Measurements from ENCODE around the gene THUMPD3. TPM values are rescaled to one million over a fixed set of nuclear protein-coding genes. Genes with fewer than 3 reads are reported as not detected.

The THUMPD3 gene
- total and polyA plus RNA-seq, 2 of the 4 experiments (the other 2 are of a cell fraction) = 28.2 to 43.9 TPM

DNA sequence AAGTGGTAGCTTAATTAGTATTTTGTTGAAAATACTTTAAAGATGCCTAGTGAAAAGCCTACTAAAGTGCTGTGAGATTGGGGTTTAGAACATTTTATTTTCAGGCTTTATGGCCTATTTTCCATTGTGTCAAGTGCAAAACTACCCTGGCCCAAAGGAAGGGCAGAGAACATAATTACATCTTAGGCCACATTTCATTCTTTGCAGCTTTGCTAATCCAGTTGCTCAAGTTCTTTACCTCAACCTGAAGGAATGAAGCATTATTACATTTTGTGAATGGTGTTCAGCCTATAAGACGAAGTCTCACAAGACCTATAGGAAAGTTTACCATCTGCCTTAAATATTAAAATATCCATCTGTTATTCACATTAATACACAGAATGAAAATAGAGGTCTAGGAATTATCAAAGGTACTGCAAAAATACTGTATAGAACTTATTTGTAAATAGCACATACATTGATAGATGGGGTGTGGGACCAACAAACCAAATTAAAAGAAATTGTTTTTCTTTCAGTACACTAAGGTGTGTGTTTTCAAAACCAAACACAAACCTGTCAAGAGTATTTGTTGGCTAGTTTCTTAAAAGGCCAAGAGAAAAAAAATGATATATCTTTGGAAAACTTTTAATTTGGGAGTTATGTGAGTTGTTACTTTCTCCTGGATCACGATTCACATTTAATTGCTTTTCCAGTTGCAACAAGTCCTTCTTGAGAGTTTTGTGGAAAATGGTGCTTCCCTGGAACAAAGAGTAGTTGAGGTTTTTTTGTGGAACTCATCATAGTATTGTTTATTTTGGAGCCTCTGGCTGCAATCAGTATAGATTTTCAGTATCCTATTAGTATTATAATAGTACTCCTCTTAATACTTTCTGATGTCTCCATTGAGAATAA is 22.6 kb downstream of the THUMPD3 start (continued):
- no peak for TF ChIP-seq NFE2L2 (IDR thresholded peaks at IDR 0.05; ENCODE audit: low read depth, low read length)

DNA sequence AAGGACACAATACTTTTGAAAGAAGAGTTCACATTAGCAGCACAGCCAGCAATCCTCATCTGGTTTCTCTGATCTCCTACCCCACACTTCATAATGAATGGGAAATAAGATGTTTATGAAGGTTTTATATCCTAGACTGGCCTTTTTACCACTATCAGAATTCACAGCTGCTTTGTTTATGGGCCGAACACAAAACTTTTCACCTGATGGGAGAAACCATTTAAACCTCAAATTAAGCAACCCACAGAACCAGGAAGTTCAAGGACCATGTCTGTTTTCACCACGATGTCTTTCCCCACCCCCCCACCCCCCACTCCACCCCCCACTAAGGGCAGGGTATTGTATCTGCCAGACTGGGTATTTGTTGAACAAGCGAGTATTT is 23.2 kb downstream of the THUMPD3 start:
- Histone ChIP-seq H4K20me1 (ENCODE audit: insufficient read depth, low read length) (peaks cover 46% of the 10 kb centered on the region), H2BK120ac (ENCODE audit: low read depth, low read length) (no peak overlapping the region), H3K4ac (ENCODE audit: low read depth, low read length) (no peak overlapping the region), H2BK5ac (ENCODE audit: low read depth, low read length, poor library complexity, severe bottlenecking) (no peak overlapping the region), H2AFZ (replicated peaks; ENCODE audit: low read length, poor library complexity) (no peak overlapping the region), H3K36me3 (ENCODE audit: control insufficient read depth, insufficient read depth, low read length) (peaks cover 52% of the 10 kb centered on the region), H3K9me3 (ENCODE audit: control insufficient read depth, insufficient read depth, low read length) (no peaks in the 10 kb centered on the region), H3K4me3 (ENCODE audit: insufficient read depth, low read depth, low read length) (no peak overlapping the region), H3K4me2 (ENCODE audit: low read depth, low read length) (no peak overlapping the region), H3K9me1 (ENCODE audit: insufficient read depth, low read length) (peaks cover 4% of the 10 kb centered on the region; the same call in 1 of the 2 replicates), H2BK15ac (ENCODE audit: low read depth, low read length) (no peak overlapping the region), H3K9ac (ENCODE audit: low read depth, low read length) (no peak overlapping the region), H4K5ac (ENCODE audit: low read depth, low read length) (no peak overlapping the region), H3K18ac (ENCODE audit: low read depth, low read length) (no peak overlapping the region), H3K27ac (ENCODE audit: insufficient read depth, low read length) (no peak overlapping the region), H3K23ac (ENCODE audit: low read depth, low read length) (no peak overlapping the region), H3K79me1 (ENCODE audit: low read depth in 1 of 2, low read length in 2 of 2) (peaks cover 22 to 60% of the 10 kb centered on the region in 2 experiments), H2BK20ac (ENCODE audit: low read depth, low read length) (no peak overlapping the region), H2AK5ac (ENCODE audit: low read depth, low read length) (no peak overlapping the region), H3K14ac (replicated peaks; ENCODE audit: low read depth, low read length) (no peak overlapping the region), H3K4me1 (ENCODE audit: control insufficient read depth, insufficient read depth, low read length) (peaks cover 6% of the 10 kb centered on the region), H3K27me3 (ENCODE audit: control insufficient read depth, insufficient read depth, low read length) (no peaks in the 10 kb centered on the region), H4K91ac (ENCODE audit: insufficient read depth, low read depth, low read length) (no peak overlapping the region), H3K56ac (ENCODE audit: extremely low read depth, insufficient read depth, low read length) (no peak overlapping the region), H4K8ac (ENCODE audit: low read depth in 2 of 2, low read length in 2 of 2) (no peak overlapping the region), H2AK9ac (replicated peaks; ENCODE audit: low read depth, low read length, poor library complexity) (no peak overlapping the region)
- ChIA-PET POLR2A (ENCODE audit: unreplicated experiment) (no interaction called here), CTCF (no interaction called here)
- intact Hi-C loops (cut with micrococcal nuclease) = no loop called here
- in situ Hi-C loops (cut with MboI; ENCODE audit: low sequenced_read_pairs) = no loop called here
- DNase-seq (no peak), ATAC-seq (ENCODE audit: low read depth) (no peak)
- no CpG with 5 or more reads among the region's 3 CpGs for WGBS, 2 experiments (ENCODE audit: extremely low coverage in 2 of 2, insufficient read length in 1 of 2)
- dilution Hi-C loops (cut with HindIII; ENCODE audit: low sequenced_read_pairs, unreplicated experiment) = no loop called here
- BruUV-seq (replicated peaks) = no TSS peak
- TF ChIP-seq BHLHE40 (IDR thresholded peaks at IDR 0.05; ENCODE audit: low read depth, low read length) = no peak
- no peak for TF ChIP-seq RFX5 (IDR thresholded peaks at IDR 0.05; ENCODE audit: low read depth, low read length)
- no peak for TF ChIP-seq RCOR1 (IDR thresholded peaks at IDR 0.05; ENCODE audit: insufficient replicate concordance, low read length)
- TF ChIP-seq, protein P1, sequence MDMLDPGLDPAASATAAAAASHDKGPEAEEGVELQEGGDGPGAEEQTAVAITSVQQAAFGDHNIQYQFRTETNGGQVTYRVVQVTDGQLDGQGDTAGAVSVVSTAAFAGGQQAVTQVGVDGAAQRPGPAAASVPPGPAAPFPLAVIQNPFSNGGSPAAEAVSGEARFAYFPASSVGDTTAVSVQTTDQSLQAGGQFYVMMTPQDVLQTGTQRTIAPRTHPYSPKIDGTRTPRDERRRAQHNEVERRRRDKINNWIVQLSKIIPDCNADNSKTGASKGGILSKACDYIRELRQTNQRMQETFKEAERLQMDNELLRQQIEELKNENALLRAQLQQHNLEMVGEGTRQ (IDR thresholded peaks at IDR 0.05; ENCODE audit: low read depth, low read length) = no peak
- TF ChIP-seq MAFK (IDR thresholded peaks at IDR 0.05; ENCODE audit: low read depth, low read length) = no peak
- no peak for TF ChIP-seq NFE2L2 (IDR thresholded peaks at IDR 0.05; ENCODE audit: low read depth, low read length)
- TF ChIP-seq RAD21 (IDR thresholded peaks at IDR 0.05; ENCODE audit: low read length) = no peak
- no peak for TF ChIP-seq POLR2A (IDR thresholded peaks at IDR 0.05; ENCODE audit: low read depth, low read length)
- TF ChIP-seq, protein P2, sequence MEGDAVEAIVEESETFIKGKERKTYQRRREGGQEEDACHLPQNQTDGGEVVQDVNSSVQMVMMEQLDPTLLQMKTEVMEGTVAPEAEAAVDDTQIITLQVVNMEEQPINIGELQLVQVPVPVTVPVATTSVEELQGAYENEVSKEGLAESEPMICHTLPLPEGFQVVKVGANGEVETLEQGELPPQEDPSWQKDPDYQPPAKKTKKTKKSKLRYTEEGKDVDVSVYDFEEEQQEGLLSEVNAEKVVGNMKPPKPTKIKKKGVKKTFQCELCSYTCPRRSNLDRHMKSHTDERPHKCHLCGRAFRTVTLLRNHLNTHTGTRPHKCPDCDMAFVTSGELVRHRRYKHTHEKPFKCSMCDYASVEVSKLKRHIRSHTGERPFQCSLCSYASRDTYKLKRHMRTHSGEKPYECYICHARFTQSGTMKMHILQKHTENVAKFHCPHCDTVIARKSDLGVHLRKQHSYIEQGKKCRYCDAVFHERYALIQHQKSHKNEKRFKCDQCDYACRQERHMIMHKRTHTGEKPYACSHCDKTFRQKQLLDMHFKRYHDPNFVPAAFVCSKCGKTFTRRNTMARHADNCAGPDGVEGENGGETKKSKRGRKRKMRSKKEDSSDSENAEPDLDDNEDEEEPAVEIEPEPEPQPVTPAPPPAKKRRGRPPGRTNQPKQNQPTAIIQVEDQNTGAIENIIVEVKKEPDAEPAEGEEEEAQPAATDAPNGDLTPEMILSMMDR (conservative IDR thresholded peaks at IDR 0.05; ENCODE audit: low read depth, low read length) = no peak
- no peak for TF ChIP-seq MAZ (IDR thresholded peaks at IDR 0.05; ENCODE audit: borderline replicate concordance, low read depth, low read length)
- no peak for TF ChIP-seq MXI1 (IDR thresholded peaks at IDR 0.05; ENCODE audit: borderline replicate concordance, low read depth, low read length)
- TF ChIP-seq SMC3 (IDR thresholded peaks at IDR 0.05; ENCODE audit: low read depth, low read length) = no peak
- no peak for TF ChIP-seq CHD1 (IDR thresholded peaks at IDR 0.05; ENCODE audit: low read depth, low read length)

Measured in IMR-90 (cell line).